Pons (tissue), 1 donor: ENCODE data around the gene ATP10A.

Experiments
- DNase-seq: peaks from one replicate; pipeline ENCODE4 v3.0.0-alpha.2; 2016; ENCODE audit warnings: low spot score

The ATP10A gene

DNA sequence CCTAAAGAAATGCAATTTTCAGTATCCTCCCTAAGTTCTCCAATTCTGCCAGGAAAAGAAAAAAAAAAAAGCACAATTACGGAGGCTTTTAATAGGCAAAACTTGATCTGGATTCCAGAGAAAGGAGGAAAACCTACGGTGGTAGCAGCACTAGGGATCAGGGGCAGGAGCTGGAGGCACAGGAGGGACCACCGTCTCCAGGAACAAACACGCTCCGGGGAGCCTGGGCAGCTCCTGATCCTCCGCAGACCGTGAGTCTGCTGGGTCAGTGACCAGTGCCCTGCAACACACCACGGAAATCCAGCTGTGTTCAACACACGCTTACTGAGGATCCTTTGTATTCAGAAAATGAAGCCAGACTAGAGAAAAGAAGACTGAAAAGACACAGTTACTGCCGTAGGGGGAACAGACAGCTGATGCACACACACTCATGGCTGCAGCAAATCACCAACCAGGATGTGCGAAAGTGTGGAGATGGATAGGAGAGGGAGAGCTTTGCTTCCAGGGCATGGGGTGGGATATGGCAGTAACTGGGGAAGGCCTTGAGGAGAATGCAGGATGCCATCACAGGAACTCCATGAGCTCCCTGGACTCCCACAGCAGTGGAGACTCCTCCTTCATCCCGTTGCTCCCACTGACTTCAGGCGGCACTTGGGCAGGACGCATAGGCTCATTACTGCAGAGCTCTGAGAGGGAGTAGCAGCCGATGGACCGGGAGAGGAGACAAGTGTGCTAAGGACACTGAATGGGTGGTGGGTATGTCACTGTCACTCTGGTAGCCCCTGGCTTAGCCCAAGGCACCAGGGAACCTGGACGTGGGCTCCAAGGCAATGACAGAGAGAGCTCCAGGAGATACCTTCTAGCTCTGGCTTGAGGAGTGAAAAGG is 167.0 kb downstream of the ATP10A start:
- peak; percentile 51 for DNase-seq

DNA sequence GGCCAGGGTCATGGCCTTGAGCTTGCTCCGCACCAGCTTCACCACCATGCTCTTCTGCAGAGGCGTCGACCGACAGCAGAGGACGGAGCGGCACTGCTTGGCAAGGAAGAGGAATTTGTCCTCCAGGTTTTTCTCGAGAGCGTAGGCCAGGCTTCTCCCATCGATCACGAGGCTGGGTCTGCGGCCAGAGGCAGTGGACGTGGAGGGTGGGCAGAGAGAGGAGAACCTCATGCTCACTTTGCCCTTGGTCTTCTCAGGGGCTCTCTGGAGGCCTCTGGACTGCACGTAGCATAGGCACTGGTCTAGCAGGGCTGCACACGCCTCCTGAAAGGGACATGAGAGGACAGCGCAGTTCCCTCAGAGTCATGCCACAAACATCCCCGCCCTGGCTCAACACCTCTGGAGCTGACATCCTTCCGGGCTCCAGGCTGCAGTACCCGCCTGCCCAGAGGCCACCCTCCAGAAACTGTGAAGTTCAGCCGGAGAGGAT is 168.3 kb downstream of the ATP10A start:
- no peak for DNase-seq

DNA sequence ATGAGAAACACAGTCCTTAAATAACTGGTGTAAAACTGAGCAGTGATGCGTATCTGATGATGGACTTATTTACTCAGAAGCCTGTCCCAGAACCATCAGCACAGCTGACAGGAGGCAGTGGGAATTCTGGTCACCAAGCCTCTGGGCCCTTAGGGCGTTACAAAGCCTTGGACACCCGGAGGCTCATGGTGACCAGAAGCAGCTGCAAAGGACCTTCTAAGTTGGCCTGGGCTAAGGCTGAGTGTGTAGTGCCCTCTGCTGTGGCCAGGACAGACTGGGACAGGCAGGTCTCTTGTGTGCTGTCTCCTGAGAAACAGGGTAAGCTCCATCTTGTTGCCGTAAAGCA is 168.9 kb downstream of the ATP10A start:
- DNase-seq: no peak

GRCh38 chr15:25693321-25694238 is 169.5 kb downstream of the ATP10A start:
- DNase-seq: no peak

GRCh38 chr15:25691544-25692430 is 171.3 kb downstream of the ATP10A start:
- DNase-seq: no peak

DNA sequence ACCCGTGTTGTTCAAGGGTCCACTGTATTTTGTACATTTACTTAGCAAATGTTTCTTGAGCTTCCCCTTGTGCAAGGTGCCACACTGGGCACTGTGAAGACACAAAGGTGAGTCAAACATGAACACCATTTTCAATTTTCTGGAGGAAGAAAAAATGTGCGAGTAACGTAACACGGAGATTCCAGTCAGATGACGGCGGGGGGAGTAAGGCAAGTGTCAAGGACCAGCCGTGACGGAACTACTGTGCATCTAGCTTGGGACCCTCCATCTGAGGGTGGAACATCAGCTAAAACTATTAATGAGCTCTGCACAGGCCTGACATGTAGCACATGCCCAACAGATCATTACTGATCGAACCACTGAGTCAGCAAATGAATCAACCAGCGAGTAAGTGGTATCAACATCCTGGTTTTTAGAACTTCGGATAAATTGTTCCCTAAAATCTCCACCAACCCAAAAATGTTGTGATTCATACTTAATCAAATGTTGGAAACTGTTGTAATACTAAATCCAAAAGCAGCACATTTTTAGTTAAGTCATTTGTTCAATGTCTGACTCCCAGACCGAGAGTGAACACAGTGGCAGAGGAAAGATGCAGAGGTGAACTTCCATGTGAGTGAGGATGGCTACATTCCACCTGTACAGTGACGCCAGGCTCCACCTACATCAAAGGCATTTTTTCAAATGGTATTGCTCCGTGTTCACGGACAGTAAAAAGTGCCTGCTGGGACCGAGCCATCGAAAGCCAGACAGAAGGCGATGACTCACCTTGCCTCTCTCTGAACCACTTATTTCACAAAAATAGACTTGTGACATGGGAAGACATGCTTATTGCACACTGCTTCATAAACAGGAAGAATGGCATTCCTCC is 172.2 kb downstream of the ATP10A start:
- DNase-seq: no peak

DNA sequence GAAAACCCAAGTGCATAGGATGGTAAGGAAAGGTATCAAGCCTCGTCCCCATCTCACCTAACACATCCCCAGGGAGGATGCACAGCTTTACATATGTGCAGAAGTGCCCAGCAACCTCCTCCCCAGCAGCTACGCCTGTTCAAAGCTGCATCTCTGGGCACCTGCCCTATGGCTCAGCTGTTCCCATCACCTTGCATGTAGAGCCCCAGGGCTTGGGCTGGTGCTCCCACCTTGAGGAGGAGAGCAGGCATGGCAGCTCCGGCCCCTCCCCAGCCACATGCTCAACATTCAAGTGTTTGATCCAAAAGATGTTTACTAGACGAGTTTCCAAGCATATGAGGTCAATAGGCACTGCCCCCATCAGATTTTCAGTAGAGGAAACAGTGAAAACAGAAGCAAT is 173.5 kb downstream of the ATP10A start:
- DNase-seq: no peak

DNA sequence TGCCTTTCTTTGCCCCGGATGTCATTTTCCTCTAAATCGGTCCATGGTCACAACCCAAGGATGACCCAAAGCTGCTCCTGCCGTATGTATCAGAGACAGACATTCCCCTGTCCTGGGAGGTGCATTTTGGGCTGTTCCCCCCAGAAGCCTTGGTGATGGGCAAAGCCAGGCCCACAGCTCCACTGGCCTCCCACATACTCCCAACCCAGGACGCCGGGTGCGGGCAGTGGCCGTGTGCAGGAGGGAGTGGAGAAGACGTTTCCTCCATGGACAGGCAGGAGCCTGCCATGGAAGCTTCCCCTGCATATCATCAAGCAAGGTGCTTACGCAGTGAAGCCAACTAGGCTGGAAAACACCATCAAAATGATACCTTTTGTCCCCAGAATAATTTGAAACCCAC is 175.0 kb downstream of the ATP10A start:
- no peak for DNase-seq

GRCh38 chr15:25687689-25688088 is 175.4 kb downstream of the ATP10A start:
- no peak for DNase-seq

DNA sequence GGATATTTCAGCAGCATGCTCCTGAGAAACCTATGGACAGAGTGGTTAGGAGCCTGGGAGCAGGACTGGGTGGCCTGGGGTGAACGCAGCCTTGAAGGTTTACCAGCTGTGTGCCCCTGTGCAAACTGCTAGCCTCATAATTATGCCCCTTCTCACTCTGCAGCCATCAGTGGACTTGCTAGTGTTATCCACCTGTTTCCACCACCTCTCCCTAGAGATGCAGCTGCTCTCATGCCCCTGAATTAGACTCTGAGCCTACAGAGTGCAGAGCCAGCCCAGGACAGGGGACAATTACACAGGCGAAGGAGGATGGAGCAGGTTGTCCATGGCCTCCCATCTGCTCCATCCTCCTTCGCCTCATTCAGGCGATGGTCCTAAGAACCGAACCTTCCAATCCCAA is 175.9 kb downstream of the ATP10A start:
- DNase-seq: no peak

- DNase-seq: no peak
These were observed 176.3 kb downstream of the ATP10A start for GRCh38 chr15:25686780-25687179.

DNA sequence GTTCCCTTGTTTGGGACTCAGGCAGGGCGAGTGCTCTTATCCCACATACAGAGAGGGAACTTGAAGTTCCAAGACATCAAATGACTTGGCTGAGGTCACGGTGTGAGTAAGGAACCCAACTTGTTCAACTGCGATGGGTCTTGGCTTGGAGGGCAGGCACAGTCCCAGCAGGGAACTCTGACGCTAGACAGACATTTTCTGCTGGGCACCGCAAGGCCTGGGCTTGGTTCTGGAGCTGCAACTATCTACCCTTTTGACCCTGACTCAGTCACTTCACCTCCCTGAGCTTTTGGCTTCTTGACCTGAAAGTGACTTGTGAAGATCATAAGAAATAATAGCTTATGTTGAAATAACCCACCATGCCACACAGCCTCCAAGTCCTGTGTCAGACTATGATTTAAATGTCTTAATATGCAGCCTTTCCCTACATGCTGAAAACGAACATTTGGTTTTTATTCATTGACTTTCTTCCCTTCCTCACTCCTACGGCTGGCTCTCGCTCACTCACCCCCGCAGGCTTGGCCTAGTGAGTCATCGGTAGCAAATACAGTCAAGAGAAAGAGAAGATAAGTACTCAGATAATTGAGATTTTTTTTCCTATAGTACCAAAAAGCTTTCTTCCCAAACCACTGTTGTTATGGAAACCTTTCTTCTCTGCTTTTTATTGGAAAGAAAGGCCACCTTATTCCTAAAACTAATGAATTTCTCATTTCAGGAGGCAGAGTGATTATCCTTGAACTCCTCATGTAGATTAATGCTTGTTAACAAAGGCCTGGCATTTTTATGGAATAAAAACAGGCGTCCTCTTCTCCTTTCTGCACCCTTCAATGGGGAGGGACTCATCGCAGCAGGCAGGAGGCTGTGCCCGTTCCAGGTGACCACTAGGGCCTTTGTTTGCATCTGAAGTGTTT is 178.4 kb downstream of the ATP10A start:
- DNase-seq: no peak

DNA sequence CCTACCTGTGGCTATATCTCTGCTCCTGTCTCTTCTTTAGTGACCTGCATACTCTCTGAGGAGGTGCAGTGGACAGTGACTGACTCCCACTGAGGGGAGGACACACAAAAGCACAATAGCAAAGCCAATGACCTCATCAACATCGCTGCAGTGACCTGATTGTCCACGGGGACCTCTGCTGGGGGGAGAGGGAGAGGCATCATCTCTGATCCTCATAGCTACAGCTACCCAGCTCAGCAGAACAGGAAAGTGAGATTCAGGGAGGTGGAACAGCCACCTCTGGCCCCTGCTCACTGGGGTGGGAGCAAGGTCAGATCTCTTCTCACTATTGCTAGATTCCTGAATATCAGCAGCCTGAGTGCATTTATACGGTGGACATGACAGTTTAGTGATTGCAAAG is 179.2 kb downstream of the ATP10A start:
- no peak for DNase-seq

GRCh38 chr15:25683415-25683814 is 179.7 kb downstream of the ATP10A start:
- no peak for DNase-seq

DNA sequence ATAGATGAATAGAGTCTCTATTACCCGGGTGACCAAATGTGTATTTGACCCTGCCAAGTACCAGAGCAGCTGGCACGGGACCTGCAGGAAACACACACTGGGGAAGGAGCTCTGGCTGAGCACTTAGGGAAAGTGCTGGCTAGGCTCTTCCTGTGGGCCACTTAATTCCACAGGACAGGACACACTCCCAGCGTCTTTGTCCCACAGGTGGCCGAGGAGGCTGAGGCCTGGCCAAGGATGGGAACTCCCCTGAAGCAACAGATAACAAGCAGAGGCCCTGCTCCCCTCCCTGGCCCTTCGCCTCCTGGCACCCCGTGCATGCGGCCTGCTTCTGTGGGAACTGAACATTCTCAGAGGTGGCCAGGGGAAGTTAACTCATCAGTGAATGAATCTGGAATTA is 180.8 kb downstream of the ATP10A start:
- no peak for DNase-seq

GRCh38 chr15:25680686-25681025 is 182.5 kb downstream of the ATP10A start:
- no peak for DNase-seq

DNA sequence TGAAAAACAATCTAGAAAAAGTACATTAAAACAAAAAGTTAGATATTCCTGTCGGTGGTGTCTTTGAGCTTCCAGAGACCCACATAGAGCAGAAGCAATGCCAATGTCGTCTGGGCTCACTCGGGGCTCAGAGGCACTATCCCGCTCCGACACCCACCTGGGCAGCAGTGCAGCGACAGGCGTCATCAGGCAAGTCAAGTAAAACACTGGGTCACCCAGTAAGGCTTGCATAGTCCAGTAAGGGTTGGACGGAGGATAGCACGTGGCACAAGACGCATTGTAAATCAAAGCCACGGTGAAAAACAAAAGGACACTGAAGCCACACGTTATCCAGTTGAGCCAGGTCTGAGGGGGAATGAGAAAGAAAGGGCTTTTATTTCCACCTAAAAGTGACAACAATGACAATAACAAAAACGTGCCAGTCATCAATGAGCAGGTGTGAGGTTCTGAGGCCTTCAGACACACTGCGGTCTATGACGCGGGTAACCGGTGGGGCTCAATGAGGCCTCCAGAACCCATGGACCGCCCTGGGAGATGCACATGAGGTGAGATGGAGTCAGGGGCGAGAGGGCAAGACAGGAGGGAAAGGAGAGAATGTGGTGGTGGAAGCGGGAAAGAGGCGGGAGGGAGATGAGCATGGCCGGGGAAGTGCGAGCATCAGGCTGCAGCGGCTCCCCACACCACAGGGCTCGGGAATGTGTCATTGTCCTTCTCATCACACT is 183.0 kb downstream of the ATP10A start:
- no peak for DNase-seq

DNA sequence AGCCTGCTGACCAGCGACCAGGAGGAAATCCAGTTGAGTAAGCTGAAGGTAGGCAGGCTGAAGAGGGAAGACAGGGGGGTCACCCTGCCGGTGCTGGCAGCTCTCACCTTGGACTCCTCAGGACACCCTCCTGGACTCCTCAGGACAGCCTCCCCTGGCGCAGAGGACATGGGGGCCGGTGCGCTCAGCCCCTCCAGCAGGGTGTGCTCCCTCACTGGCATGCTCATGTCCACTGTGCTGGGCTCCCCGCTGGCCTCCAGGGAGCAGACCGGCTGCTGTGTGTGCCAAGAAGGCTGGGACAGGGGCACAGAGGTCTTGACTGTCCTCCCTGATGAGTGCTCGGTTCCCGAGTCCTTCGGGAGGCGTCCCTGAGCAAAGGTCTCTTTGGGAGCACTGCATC is 183.6 kb downstream of the ATP10A start:
- no peak for DNase-seq

- DNase-seq: no peak
These were observed 184.6 kb downstream of the ATP10A start for GRCh38 chr15:25678500-25678855.
